HCT116 (cell line): ENCODE results near the gene DHRSX. TPM values are rescaled to one million over a fixed set of nuclear protein-coding genes. Genes with fewer than 3 reads are reported as not detected.

Experiments used
- ATAC-seq: fragments of 200-7000 bp; cut with Tn5 transposase; 2 replicates; pipeline ENCODE4 v1.9.1; 2020; ENCODE audit warnings: mild to moderate bottlenecking, moderate library complexity
- BruUV-seq: library from RNA; stranded (reverse); fragments of 400-500 nt; replicated peaks from 2 replicates; lab custom pipeline; 2021; lab: Mats Ljungman, UMichigan
- CTCF ChIA-PET: fragments of 300-600 bp; sonication (Branson Sonifier 250); formaldehyde crosslinking; loops from one replicate; lab custom pipeline; 2021; ENCODE audit warnings: antibody characterized with exemption; lab: Charles Lee
- POLR2A ChIA-PET: fragments of 300-600, 350-600 bp; sonication (Branson Sonifier 250); formaldehyde crosslinking; loops from one replicate; lab custom pipeline; 2021; ENCODE audit warnings: antibody characterized with exemption; lab: Charles Lee
- RAD21 ChIA-PET, 2 experiments: fragments of 300-600 bp; sonication (Branson Sonifier 250); formaldehyde crosslinking; loops; one replicate each; lab custom pipeline; 2023; ENCODE audit warnings: low total read pairs in 2 of 2; ENCODE audit not compliant: uncharacterized antibody in 2 of 2, unreplicated experiment in 2 of 2, low non-redundant PET in 1 of 2; lab: Charles Lee
- DNase-seq: peaks from one replicate; pipeline ENCODE4 v3.0.0-alpha.2; 2010; ENCODE audit warnings: low read depth, low spot score
- H2AFZ ChIP-seq: fragments of 200-600 bp; shearing (Covaris generic), sonication (generic); 2 replicates; pipeline ENCODE4 v1.6.1; 2017; ENCODE audit warnings: low read depth, mixed run types, mixed read lengths, antibody characterized with exemption, low read length; ENCODE audit not compliant: poor library complexity, severe bottlenecking
- H3K27ac ChIP-seq: 2 replicates; pipeline ENCODE4 v1.5.1; 2012; ENCODE audit warnings: low read depth, low read length
- H3K27me3 ChIP-seq: fragments of 200-600 bp; sonication (generic); 2 replicates; pipeline ENCODE4 v1.6.1; 2016; ENCODE audit warnings: mixed run types, low read length, mixed read lengths; ENCODE audit not compliant: insufficient read depth
- H3K36me3 ChIP-seq, 2 experiments: fragments of 200-500 bp in 1 of 2; fragments of 200-600 bp in 1 of 2; sonication (Bioruptor generic) in 1 of 2; sonication (generic) in 1 of 2; 2 replicates each; pipeline versions ENCODE4 v1.5.1 to v1.6.1; 2014 to 2016; ENCODE audit warnings: low read length in 2 of 2, inconsistent platforms in 1 of 2, mixed read lengths in 1 of 2, mixed run types in 1 of 2; ENCODE audit not compliant: insufficient read depth in 2 of 2, control insufficient read depth in 1 of 2
- H3K4me1 ChIP-seq, 2 experiments: fragments of 200-600 bp in 1 of 2; sonication (generic) in 1 of 2; 2 replicates each; pipeline versions ENCODE4 v1.5.1 to v1.6.1; 2012 to 2017; ENCODE audit warnings: low read length in 2 of 2, inconsistent platforms in 1 of 2, mild to moderate bottlenecking in 1 of 2, mixed read lengths in 1 of 2, mixed run types in 1 of 2, moderate library complexity in 1 of 2; ENCODE audit not compliant: insufficient read depth in 2 of 2, control insufficient read depth in 1 of 2
- H3K4me2 ChIP-seq: fragments of 200-600 bp; sonication (generic); 2 replicates; pipeline ENCODE4 v1.6.1; 2017; ENCODE audit warnings: mixed run types, low read length, mixed read lengths
- H3K4me3 ChIP-seq, 2 experiments: fragments of 200-600 bp in 1 of 2; sonication (generic) in 1 of 2; replicated peaks in 1 of 2; 2 replicates each; pipeline ENCODE4 v1.5.1; 2011 to 2016; ENCODE audit warnings: low read length in 2 of 2, control low read depth in 1 of 2, low read depth in 1 of 2, mild to moderate bottlenecking in 1 of 2, mixed read lengths in 1 of 2, mixed run types in 1 of 2
- H3K79me2 ChIP-seq: fragments of 200-600 bp; sonication (generic); 2 replicates; pipeline ENCODE4 v1.6.1; 2017; ENCODE audit warnings: mild to moderate bottlenecking, mixed run types, low read length, moderate library complexity, mixed read lengths; ENCODE audit not compliant: insufficient read depth
- H3K9ac ChIP-seq: fragments of 200-600 bp; sonication (generic); 2 replicates; pipeline ENCODE4 v1.6.1; 2016; ENCODE audit warnings: low read length, mixed read lengths
- H3K9me2 ChIP-seq: fragments of 200-600 bp; sonication (generic), shearing (Covaris generic); 2 replicates; pipeline ENCODE4 v1.6.1; 2017; ENCODE audit warnings: mixed run types, mild to moderate bottlenecking, moderate library complexity; ENCODE audit not compliant: insufficient read depth
- H3K9me3 ChIP-seq, 2 experiments: fragments of 200-500 bp in 1 of 2; fragments of 200-600 bp in 1 of 2; sonication (Bioruptor generic) in 1 of 2; sonication (generic) in 1 of 2; 2 replicates each; pipeline ENCODE4 v1.6.1; 2014 to 2017; ENCODE audit warnings: low read length in 2 of 2, mixed read lengths in 2 of 2, inconsistent platforms in 1 of 2, low read depth in 1 of 2, mild to moderate bottlenecking in 1 of 2, mixed run types in 1 of 2, moderate library complexity in 1 of 2; ENCODE audit not compliant: control insufficient read depth in 1 of 2, insufficient read depth in 1 of 2
- H4K20me1 ChIP-seq: fragments of 200-600 bp; sonication (generic), shearing (Covaris generic); 2 replicates; pipeline ENCODE4 v1.6.1; 2017; ENCODE audit warnings: mixed run types, mild to moderate bottlenecking, moderate library complexity; ENCODE audit not compliant: insufficient read depth
- EGR1 ChIP-seq: IDR thresholded peaks from 2 replicates; pipeline ENCODE4 v1.6.1; 2012; ENCODE audit warnings: low read depth
- FOSL1 ChIP-seq: IDR thresholded peaks from 2 replicates; pipeline ENCODE4 v1.6.1; 2012; ENCODE audit warnings: low read depth
- POLR2AphosphoS5 ChIP-seq: IDR thresholded peaks from 2 replicates; pipeline ENCODE4 v1.6.1; 2011; ENCODE audit warnings: mild to moderate bottlenecking, low read depth, low read length, moderate library complexity
- ZFX ChIP-seq: fragments of 450-650 bp; IDR thresholded peaks from 2 replicates; pipeline ENCODE4 v1.6.1; 2017
- intact Hi-C: fragments of 100-400 bp; cut with micrococcal nuclease; formaldehyde crosslinking; loops from 2 replicates; pipeline ENCODE4 v1.10.0; 2022
- total RNA-seq: library from RNA; stranded (reverse); gene quantifications from one replicate; pipeline ENCODE4 v1.2.1, GENCODE V29; 2021; ENCODE audit not compliant: unreplicated experiment

The DHRSX gene
- total RNA-seq, 1 experiment from 2014 or later, result 11.9 TPM

DNA sequence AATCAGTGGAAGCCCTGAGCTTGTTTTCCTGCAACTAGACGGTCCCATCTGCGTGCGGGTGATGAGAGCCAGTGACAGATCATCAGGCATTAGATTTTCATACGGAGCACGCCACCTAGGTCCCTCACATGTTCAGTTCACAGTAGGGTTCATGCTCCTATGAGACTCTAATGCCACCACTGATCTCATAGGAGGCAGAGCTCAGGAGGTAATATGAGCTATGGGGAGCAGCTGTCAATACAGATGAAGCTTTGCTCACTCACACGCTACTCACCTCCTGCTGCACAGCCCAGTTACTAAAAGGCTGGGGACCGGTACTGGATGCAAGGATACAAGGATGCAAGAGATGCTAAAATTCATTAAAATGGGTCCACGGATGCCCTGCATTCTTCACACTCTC is 61.2 kb downstream of the DHRSX start:
- TF ChIP-seq ZFX (no peak), FOSL1 (no peak), EGR1 (no peak)
- TF ChIP-seq, all 23 proteins: peak for 0
- no peaks in the 10 kb centered on the region for H3K79me2 ChIP-seq
- H3K9ac ChIP-seq, result no peak overlapping the region
- H3K4me2 ChIP-seq, result no peak overlapping the region
- RAD21 ChIA-PET, result no interaction called here
- no peak overlapping the region for H3K27ac ChIP-seq
- no peak overlapping the region for H3K4me3 ChIP-seq
- DNase-seq (no peak), ATAC-seq (no peak)
- intact Hi-C loops, result no loop called here
- no peaks in the 10 kb centered on the region; a peak in 2 of 4 replicates for H3K9me3 ChIP-seq
- POLR2A ChIA-PET, result no interaction called here
- H3K27me3 ChIP-seq, result no peaks in the 10 kb centered on the region
- H3K9me2 ChIP-seq, result no peaks in the 10 kb centered on the region
- H3K36me3 ChIP-seq, result no peaks in the 10 kb centered on the region
- H3K4me1 ChIP-seq, result no peaks in the 10 kb centered on the region
- CTCF ChIA-PET, result no interaction called here
- no TSS peak for BruUV-seq
- no peak overlapping the region for H2AFZ ChIP-seq
- no peaks in the 10 kb centered on the region for H4K20me1 ChIP-seq

DNA sequence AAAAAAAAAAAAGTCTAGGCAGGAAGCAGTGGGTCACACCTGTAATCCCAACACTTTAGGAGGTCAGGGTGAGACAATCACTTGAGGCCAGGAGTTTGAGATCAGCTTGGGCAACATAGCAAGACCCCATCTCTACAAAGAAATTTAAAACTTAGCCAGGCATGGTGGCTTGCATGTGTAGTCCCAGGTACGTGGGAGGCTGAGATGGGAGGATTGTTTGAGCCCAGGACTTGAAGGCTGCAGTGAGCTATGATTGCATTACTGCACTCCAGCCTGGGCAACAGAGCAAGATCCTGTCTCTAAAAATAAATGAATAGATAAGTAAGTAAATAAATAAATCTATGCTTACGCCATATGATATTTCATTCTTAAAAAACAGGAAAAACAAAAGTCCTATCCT is 65.3 kb downstream of the DHRSX start:
- no peak overlapping the region for H3K27ac ChIP-seq
- H3K9me3 ChIP-seq, result no peaks in the 10 kb centered on the region; a peak in 2 of 4 replicates
- intact Hi-C loops, result no loop called here
- no peak overlapping the region for H3K4me3 ChIP-seq
- H2AFZ ChIP-seq, result no peak overlapping the region
- H3K27me3 ChIP-seq, result no peaks in the 10 kb centered on the region
- BruUV-seq, result no TSS peak
- ChIA-PET RAD21 (no interaction called here), POLR2A (no interaction called here), CTCF (no interaction called here)
- H3K36me3 ChIP-seq, result no peaks in the 10 kb centered on the region
- no peak for ATAC-seq
- no peaks in the 10 kb centered on the region for H3K9me2 ChIP-seq
- no peaks in the 10 kb centered on the region for H3K79me2 ChIP-seq
- no peak overlapping the region for H3K9ac ChIP-seq
- no peak for DNase-seq
- TF ChIP-seq POLR2AphosphoS5, result no peak
- H3K4me1 ChIP-seq, result no peaks in the 10 kb centered on the region
- H3K4me2 ChIP-seq, result no peak overlapping the region
- H4K20me1 ChIP-seq, result no peaks in the 10 kb centered on the region
